GM19372 (cell line): ENCODE results near the gene IL24.

Experiments used
- ATAC-seq: cut with Tn5 transposase; IDR thresholded peaks from one replicate; pipeline ENCODE4 v1.9.1; 2021; ENCODE audit warnings: mild to moderate bottlenecking, low read depth, moderate library complexity; ENCODE audit not compliant: unreplicated experiment

Gene IL24

DNA sequence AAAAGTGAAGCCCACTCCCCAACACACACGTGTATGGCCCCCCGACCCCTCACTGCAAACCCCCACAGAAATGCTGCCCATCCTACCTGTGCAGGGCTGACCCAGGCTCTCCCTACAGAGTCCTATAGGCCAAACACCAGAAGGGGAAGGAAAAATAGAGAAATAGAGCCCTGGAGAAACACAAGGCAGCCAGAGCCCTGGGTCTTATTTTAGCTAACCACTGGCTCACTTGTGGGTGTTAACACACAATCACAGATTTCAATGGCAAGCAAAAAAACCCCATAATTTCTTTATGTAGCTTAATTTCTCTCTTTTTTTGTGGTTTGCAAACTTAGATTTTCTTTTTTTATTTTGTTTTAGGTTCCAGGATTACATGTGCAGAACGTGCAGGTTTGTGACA lies 50.0 kb downstream of the IL24 start:
- no peak for ATAC-seq

DNA sequence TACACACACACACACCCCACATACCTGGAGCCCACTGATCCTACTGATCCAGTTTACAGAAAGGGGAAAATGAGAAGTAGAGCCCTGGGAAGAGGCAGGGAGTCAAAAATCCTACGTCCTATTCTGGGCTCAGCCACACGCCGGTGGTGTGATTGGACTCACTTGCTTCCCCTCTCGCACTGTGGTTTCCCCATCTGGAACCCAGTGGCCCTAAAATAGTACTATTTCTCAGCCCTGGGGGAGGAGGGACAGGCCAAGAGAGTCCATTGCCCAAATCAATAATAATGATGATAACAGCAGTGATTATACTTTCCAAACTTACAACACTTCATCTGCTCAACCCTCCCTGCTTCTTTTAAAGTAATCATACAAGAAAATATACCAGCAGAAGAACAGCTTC lies 52.0 kb downstream of the IL24 start:
- ATAC-seq = no peak

DNA sequence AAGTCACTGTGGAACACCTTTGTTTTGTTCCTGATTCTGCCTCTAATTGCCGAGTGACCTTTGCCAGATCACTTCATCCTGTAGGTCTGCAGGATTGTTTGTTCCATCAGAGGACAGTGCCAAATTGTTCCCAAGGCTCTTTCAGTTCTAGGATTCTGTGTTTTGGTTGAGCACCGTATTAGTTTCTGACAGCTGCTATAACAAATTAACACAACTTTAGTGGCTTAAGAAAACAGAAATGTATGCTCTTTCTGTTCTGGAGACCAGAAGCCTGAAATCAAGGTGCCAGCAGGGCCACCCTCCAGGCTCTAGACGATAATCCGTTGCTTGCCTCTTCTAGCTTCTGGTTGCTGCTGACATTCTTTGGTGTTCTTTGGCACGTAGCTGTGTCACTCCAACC lies 52.4 kb downstream of the IL24 start:
- no peak for ATAC-seq

DNA sequence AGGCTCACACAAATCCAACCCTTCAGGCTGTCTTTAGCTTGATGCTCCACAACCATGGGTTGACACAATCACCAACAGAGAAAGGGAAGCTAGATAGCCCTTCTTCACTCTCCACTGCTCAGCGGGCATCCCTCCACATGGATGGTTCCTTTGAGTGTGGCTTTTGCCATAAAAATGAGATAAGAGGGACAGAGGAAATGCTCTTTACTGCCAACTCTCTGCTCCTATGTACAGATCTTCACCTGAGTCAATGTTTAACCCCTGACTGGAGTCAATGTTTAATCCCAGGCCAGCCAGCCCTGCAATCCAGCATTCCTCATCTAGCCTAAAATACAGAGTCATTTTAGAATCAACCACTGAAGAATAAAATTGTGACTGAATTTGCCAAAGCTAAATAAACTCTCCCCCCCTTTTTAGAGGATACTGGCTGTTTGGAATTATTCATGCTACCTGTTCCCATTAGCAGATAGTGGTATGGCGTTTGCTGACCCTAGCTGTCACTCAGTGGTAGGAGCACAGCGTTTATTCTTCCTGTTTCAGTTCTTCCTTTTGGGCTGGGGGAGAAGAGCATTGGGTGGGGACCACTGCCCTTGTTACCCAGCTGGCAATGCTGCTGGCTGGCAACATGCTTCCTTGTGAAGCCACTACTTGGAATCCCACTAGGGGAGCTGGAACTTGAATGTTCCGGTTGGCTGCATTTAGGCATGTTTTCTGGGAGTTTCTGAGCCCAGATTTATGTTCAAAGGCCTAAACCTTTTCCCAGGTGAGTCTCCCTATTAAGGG lies 54.3 kb downstream of the IL24 start:
- no peak for ATAC-seq

DNA sequence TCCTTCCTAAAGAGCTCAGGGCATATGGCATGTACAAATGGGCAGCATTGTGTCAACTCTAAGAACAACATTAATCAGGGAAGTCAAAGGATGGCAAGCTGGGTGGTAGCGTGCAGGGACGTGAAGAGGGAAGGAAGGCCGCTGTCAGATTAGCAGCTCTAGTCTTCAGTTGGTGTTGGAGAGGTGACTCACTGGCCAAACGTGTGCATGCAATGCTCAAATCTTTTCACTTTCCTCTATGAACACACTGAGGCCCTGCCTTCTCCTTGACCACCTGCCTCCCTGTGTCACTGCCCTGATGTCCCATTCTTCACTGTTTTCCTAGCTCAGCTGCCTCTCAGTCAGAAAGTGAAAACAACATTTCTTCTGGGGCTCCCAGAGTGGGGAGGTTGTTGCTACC lies 54.9 kb downstream of the IL24 start:
- no peak for ATAC-seq

DNA sequence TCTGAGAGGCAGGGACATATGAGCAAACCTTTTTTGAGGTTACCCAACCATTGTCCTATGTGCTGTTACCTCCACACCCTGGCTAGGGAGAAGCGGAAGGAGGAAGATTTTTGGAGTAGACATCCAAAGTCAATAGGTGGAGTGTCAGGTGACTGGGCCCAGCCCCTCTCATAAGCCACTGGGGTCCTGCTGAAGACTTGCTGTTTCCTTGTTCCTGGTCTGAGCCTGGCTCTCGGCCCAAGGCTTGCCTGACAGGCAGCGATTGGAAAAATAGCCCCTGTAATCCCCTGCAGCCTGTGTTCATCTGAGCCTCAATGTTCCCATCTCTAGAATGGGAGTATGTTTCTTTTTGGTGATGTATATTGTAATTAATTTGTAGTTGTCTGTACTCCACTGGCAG lies 55.9 kb downstream of the IL24 start:
- no peak for ATAC-seq

DNA sequence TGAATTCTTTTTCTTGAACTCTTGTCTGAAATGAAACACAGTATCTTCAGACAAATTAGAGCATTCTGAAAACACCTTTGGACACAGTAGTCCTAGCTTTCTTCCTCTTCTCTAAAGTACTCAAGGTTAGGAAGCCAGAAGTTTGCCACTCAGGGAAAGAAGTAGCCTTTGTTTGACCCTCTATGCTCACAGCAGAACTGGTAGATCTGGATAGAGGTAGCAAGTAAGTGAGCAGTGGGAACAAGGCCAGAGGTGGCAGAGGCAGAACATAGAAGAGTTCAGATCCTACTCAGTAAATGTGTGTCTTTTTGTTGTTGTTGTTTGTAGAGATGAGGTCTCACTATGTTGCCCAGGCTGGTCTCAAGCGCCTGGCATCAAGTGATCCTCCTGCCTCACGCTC lies 56.4 kb downstream of the IL24 start:
- ATAC-seq = no peak
